Muscle of leg (tissue), 11 donors: ENCODE results near the gene PKD2. TPM values are rescaled to one million over a fixed set of nuclear protein-coding genes. Genes with fewer than 3 reads are reported as not detected.

Source experiments
- DNase-seq: peaks from one replicate; pipeline ENCODE4 v3.0.0; 2013
- H3K27ac ChIP-seq: one replicate; pipeline ENCODE4 v1.5.1; 2013; ENCODE audit warnings: mild to moderate bottlenecking, low read length, control low read depth
- H3K27me3 ChIP-seq: one replicate; pipeline ENCODE4 v1.6.1; 2013; ENCODE audit warnings: low read length; ENCODE audit not compliant: control insufficient read depth, insufficient read depth
- H3K36me3 ChIP-seq: one replicate; pipeline ENCODE4 v1.6.1; 2013; ENCODE audit warnings: low read length; ENCODE audit not compliant: control insufficient read depth, insufficient read depth
- H3K4me1 ChIP-seq: one replicate; pipeline ENCODE4 v1.6.1; 2013; ENCODE audit warnings: low read length; ENCODE audit not compliant: control insufficient read depth, insufficient read depth
- H3K4me3 ChIP-seq: one replicate; pipeline ENCODE4 v1.5.1; 2013; ENCODE audit warnings: low read length, control low read depth
- H3K9me3 ChIP-seq: replicated peaks from 2 replicates; pipeline ENCODE4 v1.6.1; 2013; ENCODE audit warnings: low read depth, low read length; ENCODE audit not compliant: control insufficient read depth
- WGBS: methylation state at CpG from one replicate; pipeline ENCODE4 v1.1.5; 2013; ENCODE audit warnings: missing lambda C conversion rate; ENCODE audit not compliant: insufficient coverage; 5-methylcytosine and 5-hydroxymethylcytosine counted together
- polyA plus RNA-seq, 8 donors: library from polyadenylated mRNA; unstranded; fragments of 120-200 nt; gene quantifications; one replicate each; pipeline versions ENCODE4 v1.2.1 to v1.2.3, GENCODE V29; 2013; ENCODE audit warnings: inconsistent platforms in 1 of 8, low replicate concordance in 1 of 8; ENCODE audit not compliant: insufficient read length in 8 of 8, insufficient read depth in 1 of 8
- total RNA-seq: library from RNA; stranded (reverse); fragments of 120-200 nt; gene quantifications from one replicate; pipeline ENCODE4 v1.2.4, GENCODE V29; 2013

PKD2 gene
- total and polyA plus RNA-seq, 9 donors: 20.1 to 42.7 (median 28.4) TPM

DNA sequence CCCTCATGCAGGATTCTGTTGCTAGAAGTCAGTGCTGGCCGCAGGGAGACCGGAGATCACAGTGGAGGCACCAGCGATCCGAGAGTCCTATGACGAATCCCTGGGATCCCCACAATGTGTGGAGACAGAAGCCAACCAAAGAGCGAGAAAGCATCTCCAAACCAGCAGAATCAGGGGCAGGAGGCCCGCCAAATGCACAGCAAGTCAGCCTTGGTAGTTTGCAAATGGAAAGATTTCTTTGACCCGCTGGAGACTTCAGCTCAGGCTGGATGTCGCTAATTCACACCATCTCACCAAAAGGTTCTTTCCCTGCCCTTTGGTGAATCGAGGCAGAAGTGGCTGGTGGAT is 505 bp upstream of the PKD2 start:
- H3K27me3 ChIP-seq: no peaks in the 10 kb centered on the region
- peak overlapping the region; percentile 71 for H3K27ac ChIP-seq
- no peaks in the 10 kb centered on the region for H3K9me3 ChIP-seq
- peak overlapping the region; percentile 48 for H3K4me3 ChIP-seq
- WGBS: 24% methylated on average over 6 of the region's 10 CpGs
- no peaks in the 10 kb centered on the region for H3K36me3 ChIP-seq
- no peak for DNase-seq
- H3K4me1 ChIP-seq: peaks cover 7% of the 10 kb centered on the region

DNA sequence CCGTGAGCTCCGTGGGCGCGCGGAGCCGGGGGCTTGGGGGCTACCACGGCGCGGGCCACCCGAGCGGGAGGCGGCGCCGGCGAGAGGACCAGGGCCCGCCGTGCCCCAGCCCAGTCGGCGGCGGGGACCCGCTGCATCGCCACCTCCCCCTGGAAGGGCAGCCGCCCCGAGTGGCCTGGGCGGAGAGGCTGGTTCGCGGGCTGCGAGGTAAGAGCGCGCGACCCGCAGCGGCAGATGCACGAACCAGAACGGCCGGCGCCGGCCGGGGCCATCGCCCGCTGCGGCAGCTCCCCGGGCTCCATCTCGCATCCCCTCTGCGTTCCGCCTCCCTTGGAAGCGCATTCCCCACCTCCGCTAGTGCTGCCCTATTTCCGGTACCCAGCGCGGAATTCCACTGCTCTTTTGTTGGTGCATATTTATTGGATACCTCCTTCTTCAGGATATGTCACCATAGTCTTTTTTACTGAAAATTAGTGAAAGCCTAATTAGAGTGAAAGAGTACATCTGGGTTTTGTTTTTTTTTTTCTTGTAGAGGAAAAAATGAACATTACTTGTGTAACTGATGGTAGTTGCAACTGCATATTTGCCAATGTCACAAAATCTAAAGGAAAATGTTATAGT is 797 bp downstream of the PKD2 start:
- peak overlapping the region; percentile 82 for H3K27ac ChIP-seq
- WGBS: under 1% methylated on average over 40 of the region's 51 CpGs
- no peaks in the 10 kb centered on the region for H3K9me3 ChIP-seq
- H3K36me3 ChIP-seq: no peaks in the 10 kb centered on the region
- H3K27me3 ChIP-seq: no peaks in the 10 kb centered on the region
- peaks cover 7% of the 10 kb centered on the region for H3K4me1 ChIP-seq
- H3K4me3 ChIP-seq: peak overlapping the region; percentile 71
- DNase-seq: peak; percentile 63

DNA sequence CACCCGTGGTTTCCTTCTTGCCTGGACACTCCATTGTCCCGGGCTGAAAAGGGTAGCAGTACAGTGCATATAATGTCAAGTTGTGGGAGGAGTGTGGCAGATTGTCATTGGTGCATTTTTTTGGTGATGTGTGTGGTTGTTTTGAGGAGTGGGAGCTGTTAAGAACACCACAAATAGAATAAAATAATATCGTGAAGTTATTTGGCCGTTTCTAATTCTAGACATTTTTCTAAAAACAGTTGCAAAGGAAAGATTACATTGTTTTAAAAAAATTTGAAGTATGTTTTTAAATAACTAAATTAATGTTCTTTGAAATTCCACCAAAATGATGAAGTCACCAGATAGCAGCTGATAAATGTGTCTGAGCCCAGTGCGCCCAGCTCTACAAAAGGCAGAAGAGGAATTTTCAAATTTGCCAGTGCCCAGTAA is 1.3 kb downstream of the PKD2 start:
- Histone ChIP-seq H3K27me3 (no peaks in the 10 kb centered on the region), H3K4me3 (peak overlapping the region; percentile 71), H3K27ac (peak overlapping the region; percentile 59), H3K4me1 (peaks cover 7% of the 10 kb centered on the region), H3K36me3 (no peaks in the 10 kb centered on the region), H3K9me3 (no peaks in the 10 kb centered on the region)
- DNase-seq: peak; percentile 63
- WGBS: 0% methylated on average over 1 of the region's 5 CpGs

DNA sequence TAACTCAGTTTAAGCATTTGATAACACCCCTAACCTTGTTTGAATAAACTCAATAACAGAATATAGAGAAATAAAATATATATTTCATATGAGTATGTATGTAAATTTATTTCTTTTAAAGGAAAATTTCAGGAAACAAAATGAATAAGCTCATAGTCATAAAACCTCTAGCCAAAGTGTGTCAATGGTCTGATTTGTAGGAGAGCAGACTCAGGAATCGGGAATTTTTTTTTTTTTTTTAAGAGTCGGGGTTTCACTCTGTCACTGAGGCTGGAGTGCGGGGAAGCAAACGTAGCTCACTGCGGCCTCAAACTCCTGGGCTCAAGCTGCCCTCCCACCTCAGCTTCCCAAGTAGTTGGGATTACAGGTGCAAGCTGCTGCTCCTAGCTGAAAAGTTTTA is 2.4 kb downstream of the PKD2 start:
- Histone ChIP-seq H3K36me3 (no peaks in the 10 kb centered on the region), H3K27me3 (no peaks in the 10 kb centered on the region), H3K4me1 (peaks cover 7% of the 10 kb centered on the region), H3K9me3 (no peaks in the 10 kb centered on the region), H3K4me3 (no peak overlapping the region), H3K27ac (no peak overlapping the region)
- no peak for DNase-seq
- no CpG with 5 or more reads among the region's 5 CpGs for WGBS

DNA sequence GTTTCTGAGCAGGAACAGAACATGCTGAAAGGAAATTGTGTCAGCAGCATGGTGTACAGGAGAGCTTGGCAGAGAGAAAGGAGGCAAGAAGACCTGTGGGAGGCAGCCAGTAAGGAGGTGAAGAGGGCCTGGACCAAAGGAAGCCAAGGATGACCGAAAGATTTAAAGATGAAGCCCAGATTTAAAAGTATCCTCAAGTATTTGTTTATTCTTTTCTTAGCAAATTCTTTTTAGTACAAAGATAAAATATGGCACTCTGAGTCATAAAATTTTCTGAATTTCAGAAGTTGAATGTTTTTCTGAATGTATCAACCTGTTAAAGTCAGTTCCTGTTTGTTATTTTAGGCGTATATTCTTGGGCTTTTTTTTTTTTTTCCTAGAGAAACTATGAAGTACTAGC is 3.5 kb downstream of the PKD2 start:
- no peak for DNase-seq
- H3K4me1 ChIP-seq: peaks cover 4% of the 10 kb centered on the region
- H3K27me3 ChIP-seq: no peaks in the 10 kb centered on the region
- no CpG with 5 or more reads among the region's 2 CpGs for WGBS
- no peak overlapping the region for H3K4me3 ChIP-seq
- H3K27ac ChIP-seq: no peak overlapping the region
- no peaks in the 10 kb centered on the region for H3K36me3 ChIP-seq
- no peaks in the 10 kb centered on the region for H3K9me3 ChIP-seq

DNA sequence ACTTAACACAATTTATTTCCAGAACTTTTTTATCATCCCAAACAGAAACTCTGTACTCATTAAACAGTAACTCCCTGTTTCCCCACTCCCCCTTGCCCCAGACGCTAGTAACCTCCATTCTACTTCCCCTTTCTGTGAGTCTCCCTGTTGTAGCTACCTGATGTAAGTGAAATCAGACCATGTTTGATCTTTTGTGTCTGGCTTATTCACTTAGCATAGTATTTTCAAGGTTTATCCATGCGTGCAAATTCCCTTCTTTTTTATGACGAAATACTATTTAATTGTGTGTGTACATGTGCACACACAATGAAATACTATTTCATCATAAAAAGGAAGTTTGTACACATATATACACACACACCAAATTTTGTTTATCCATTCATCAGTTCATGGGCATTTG is 5.2 kb downstream of the PKD2 start:
- Histone ChIP-seq H3K4me3 (no peak overlapping the region), H3K36me3 (no peaks in the 10 kb centered on the region), H3K9me3 (no peaks in the 10 kb centered on the region), H3K4me1 (no peaks in the 10 kb centered on the region), H3K27me3 (no peaks in the 10 kb centered on the region), H3K27ac (no peak overlapping the region)
- no CpG with 5 or more reads among the region's 3 CpGs for WGBS
- no peak for DNase-seq

DNA sequence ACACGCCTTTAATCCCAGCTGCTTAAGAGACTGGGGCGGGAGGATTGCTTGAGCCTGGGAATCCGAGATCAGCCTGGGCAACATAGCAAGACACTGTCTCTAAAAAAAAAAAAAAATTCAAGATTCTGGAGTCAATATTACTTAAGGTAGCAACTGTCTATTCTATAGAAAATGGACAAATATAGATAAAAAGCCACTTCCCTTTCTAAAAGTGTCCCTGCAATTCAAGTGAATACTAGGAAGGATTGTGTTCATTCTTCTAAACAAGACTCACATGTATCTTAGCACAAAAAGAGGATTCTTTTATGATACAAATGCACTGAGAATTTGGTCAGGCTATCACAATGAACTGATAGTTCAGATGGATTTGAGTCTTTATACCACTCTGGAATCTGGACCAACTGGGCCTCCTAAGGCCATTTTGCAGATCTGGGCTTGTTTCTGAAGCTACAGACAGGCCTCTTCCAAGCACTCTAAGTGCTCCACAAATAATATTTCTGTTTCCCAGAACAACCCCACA is 7.0 kb downstream of the PKD2 start:
- H3K4me3 ChIP-seq: no peak overlapping the region
- no peak for DNase-seq
- no CpG with 5 or more reads among the region's 3 CpGs for WGBS
- no peak overlapping the region for H3K27ac ChIP-seq
- H3K36me3 ChIP-seq: no peaks in the 10 kb centered on the region
- no peaks in the 10 kb centered on the region for H3K4me1 ChIP-seq
- no peaks in the 10 kb centered on the region for H3K27me3 ChIP-seq
- H3K9me3 ChIP-seq: no peaks in the 10 kb centered on the region

DNA sequence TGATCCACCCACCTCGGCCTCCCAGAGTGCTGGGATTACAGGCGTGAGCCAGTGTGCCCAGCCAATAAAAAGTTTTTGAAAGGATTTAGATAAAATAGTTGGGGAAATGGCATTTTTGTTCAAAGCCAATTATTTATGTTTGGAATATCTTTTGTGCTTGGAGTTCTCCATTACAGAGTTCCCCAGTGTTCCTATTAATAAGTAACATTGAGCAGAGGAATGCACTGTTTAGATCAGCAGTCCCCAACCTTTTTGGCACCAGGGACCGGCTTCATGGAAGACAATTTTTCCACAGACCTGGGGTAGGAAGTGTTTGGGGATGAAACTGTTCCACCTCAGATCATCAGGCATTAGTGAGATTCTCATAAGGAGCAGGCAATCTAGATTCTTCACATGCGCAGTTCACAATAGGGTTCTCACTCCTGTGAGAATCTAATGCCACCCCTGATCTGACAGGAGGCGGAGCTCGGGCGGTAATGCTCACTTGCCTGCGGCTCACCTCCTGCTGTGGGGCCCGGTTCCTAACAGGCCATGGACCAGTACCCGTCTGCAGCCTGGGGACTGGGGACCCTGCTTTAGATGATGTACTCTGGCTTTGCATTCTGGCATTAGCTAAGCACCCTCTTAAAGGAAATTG is 8.3 kb downstream of the PKD2 start:
- H3K36me3 ChIP-seq: peaks cover 8% of the 10 kb centered on the region
- WGBS: 86% methylated on average over 4 of the region's 10 CpGs
- no peak overlapping the region for H3K4me3 ChIP-seq
- no peaks in the 10 kb centered on the region for H3K4me1 ChIP-seq
- no peaks in the 10 kb centered on the region for H3K9me3 ChIP-seq
- H3K27me3 ChIP-seq: no peaks in the 10 kb centered on the region
- no peak for DNase-seq
- no peak overlapping the region for H3K27ac ChIP-seq

DNA sequence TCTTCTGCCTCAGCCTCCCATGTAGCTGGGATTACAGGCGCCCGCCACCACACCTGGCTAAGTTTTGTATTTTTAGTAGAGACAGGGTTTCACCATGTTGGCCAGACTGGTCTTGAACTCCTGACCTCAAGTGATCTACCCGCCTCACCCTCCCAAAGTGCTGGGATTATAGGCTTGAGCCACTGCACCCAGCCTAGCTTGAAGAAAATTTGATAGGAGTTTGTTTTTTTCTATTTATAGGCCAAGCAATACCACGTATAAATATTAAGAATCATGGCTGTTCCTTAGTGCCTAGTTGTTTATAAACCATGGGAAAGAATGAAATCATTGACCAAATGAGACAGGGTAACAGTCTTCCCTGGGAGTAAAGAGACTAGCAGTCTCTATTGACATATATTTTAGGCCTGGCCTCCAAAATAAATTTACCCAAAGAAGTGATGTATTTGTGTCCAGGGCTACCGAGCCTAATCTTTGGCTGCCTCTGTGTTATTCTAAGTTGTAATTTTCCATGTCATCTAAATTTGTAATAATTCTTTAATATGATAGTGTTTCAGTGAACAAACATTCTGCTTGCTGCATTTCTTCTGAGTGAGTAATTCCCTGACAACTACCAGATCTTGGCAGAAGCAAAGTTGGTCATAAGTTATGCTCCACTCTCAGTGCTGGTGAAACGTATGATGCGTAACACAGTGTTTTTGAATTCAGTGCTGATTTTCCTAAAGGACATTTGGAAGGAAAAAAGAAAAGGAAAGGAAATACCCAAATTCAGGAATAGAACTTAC is 10.3 kb downstream of the PKD2 start:
- WGBS: no CpG with 5 or more reads among the region's 7 CpGs
- Histone ChIP-seq H3K36me3 (peaks cover 12% of the 10 kb centered on the region), H3K4me1 (no peaks in the 10 kb centered on the region), H3K4me3 (no peak overlapping the region), H3K27me3 (no peaks in the 10 kb centered on the region), H3K27ac (peak overlapping the region; percentile 77), H3K9me3 (no peaks in the 10 kb centered on the region)
- DNase-seq: peak; percentile 95

DNA sequence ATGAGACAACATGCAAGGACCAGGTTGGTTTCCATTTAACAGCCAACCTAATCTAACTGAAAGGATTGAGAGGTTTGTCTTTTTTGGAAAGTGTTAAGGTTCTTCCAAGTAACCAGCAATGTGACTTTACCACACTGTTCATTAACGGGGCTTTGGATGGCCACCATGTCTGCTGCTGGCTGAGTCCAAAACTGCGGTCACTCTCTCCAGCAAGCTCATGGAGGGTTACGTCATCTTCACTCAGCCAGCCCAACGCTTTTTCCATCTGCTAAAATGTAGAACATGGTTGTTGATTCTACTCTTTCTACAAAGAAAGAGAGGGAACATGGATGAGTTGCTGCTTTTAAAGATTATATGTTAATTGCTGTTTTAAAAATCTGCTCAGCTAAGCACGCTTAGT is 11.0 kb downstream of the PKD2 start:
- H3K4me3 ChIP-seq: no peak overlapping the region
- no peaks in the 10 kb centered on the region for H3K9me3 ChIP-seq
- no peaks in the 10 kb centered on the region for H3K4me1 ChIP-seq
- H3K27ac ChIP-seq: peak overlapping the region; percentile 77
- no peaks in the 10 kb centered on the region for H3K27me3 ChIP-seq
- WGBS: 75% methylated on average over 2 of the region's 5 CpGs
- H3K36me3 ChIP-seq: peaks cover 16% of the 10 kb centered on the region
- DNase-seq: peak; percentile 81
